ENCODE measurements around the gene GUCD1.

Gene GUCD1

GRCh38 chr22:24506802-24507438 is 48.0 kb downstream of the GUCD1 start:
- H3K27ac ChIP-seq, result peak overlapping the region; percentile 12; the same call in 1 of the 2 replicates
- TF ChIP-seq ZFX (IDR thresholded peaks at IDR 0.05), result no peak
- TF ChIP-seq, protein P1, sequence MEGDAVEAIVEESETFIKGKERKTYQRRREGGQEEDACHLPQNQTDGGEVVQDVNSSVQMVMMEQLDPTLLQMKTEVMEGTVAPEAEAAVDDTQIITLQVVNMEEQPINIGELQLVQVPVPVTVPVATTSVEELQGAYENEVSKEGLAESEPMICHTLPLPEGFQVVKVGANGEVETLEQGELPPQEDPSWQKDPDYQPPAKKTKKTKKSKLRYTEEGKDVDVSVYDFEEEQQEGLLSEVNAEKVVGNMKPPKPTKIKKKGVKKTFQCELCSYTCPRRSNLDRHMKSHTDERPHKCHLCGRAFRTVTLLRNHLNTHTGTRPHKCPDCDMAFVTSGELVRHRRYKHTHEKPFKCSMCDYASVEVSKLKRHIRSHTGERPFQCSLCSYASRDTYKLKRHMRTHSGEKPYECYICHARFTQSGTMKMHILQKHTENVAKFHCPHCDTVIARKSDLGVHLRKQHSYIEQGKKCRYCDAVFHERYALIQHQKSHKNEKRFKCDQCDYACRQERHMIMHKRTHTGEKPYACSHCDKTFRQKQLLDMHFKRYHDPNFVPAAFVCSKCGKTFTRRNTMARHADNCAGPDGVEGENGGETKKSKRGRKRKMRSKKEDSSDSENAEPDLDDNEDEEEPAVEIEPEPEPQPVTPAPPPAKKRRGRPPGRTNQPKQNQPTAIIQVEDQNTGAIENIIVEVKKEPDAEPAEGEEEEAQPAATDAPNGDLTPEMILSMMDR (conservative IDR thresholded peaks at IDR 0.05), result no peak

- no peak overlapping the region for H3K27ac ChIP-seq
Measured at GRCh38 chr22:24504956-24505736, 49.8 kb downstream of the GUCD1 start.

GRCh38 chr22:24504540-24504939 is 50.4 kb downstream of the GUCD1 start:
- no peak for TF ChIP-seq ZFX (IDR thresholded peaks at IDR 0.05)
- TF ChIP-seq, protein P1 (conservative IDR thresholded peaks at IDR 0.05), result no peak
- no peak overlapping the region for H3K27ac ChIP-seq

More at GRCh38 chr22:24504956-24505736, 49.8 kb downstream of the GUCD1 start:
- TF ChIP-seq ZFX (IDR thresholded peaks at IDR 0.05), result no peak
- TF ChIP-seq, protein P1 (conservative IDR thresholded peaks at IDR 0.05), result no peak

GRCh38 chr22:24503843-24504338 is 51.0 kb downstream of the GUCD1 start:
- no peak overlapping the region for H3K27ac ChIP-seq
- no peak for TF ChIP-seq ZFX (IDR thresholded peaks at IDR 0.05)
- TF ChIP-seq, protein P1 (conservative IDR thresholded peaks at IDR 0.05), result no peak

- TF ChIP-seq, protein P1 (conservative IDR thresholded peaks at IDR 0.05), result peak; percentile 67
- TF ChIP-seq ZFX (IDR thresholded peaks at IDR 0.05), result no peak
- no peak overlapping the region for H3K27ac ChIP-seq
Measured at GRCh38 chr22:24503137-24503842, 51.6 kb downstream of the GUCD1 start.

- H3K27ac ChIP-seq, result no peak overlapping the region
- TF ChIP-seq, protein P1 (conservative IDR thresholded peaks at IDR 0.05), result no peak
- no peak for TF ChIP-seq ZFX (IDR thresholded peaks at IDR 0.05)
Measured at GRCh38 chr22:24502541-24502940, 52.4 kb downstream of the GUCD1 start.

Measured in C4-2B (cell line).